GM18951 (cell line): ENCODE measurements around the gene RNASEL.

Experiments
- POLR2A ChIP-seq: IDR thresholded peaks from 4 replicates; pipeline ENCODE4 v1.6.1; 2011; ENCODE audit warnings: mild to moderate bottlenecking; ENCODE audit not compliant: insufficient read length, insufficient read depth; ENCODE audit errors: extremely low read depth
- in situ Hi-C: fragments of 300-500 bp; cut with MboI; formaldehyde crosslinking; loops from one replicate; pipeline ENCODE4 v1.12.0; 2022; ENCODE audit warnings: low sequenced_read_pairs, mixed read lengths, inconsistent platforms; ENCODE audit not compliant: unreplicated experiment

RNASEL gene

GRCh38 chr1:182628657-182629056, 39.6 kb upstream of the RNASEL start:
- TF ChIP-seq POLR2A = no peak
- in situ Hi-C loops = no loop called here

GRCh38 chr1:182627622-182628021, 38.6 kb upstream of the RNASEL start:
- in situ Hi-C loops = no loop called here

GRCh38 chr1:182626527-182626926, 37.5 kb upstream of the RNASEL start:
- in situ Hi-C loops = no loop called here
- TF ChIP-seq POLR2A = no peak

More at GRCh38 chr1:182627622-182628021, 38.6 kb upstream of the RNASEL start:
- no peak for TF ChIP-seq POLR2A

- no peak for TF ChIP-seq POLR2A
- in situ Hi-C loops = no loop called here
Observed at GRCh38 chr1:182625719-182626504, 36.9 kb upstream of the RNASEL start.

- in situ Hi-C loops = no loop called here
Observed at GRCh38 chr1:182625024-182625423, 36.0 kb upstream of the RNASEL start.

GRCh38 chr1:182624577-182624976, 35.5 kb upstream of the RNASEL start:
- no peak for TF ChIP-seq POLR2A

More at GRCh38 chr1:182625024-182625423, 36.0 kb upstream of the RNASEL start:
- no peak for TF ChIP-seq POLR2A

GRCh38 chr1:182622901-182623528, 34.0 kb upstream of the RNASEL start:
- TF ChIP-seq POLR2A = no peak
- in situ Hi-C loops = no loop called here

More at GRCh38 chr1:182624577-182624976, 35.5 kb upstream of the RNASEL start:
- in situ Hi-C loops = no loop called here

GRCh38 chr1:182621906-182622305, 32.9 kb upstream of the RNASEL start:
- in situ Hi-C loops = no loop called here

GRCh38 chr1:182620924-182621585, 32.0 kb upstream of the RNASEL start:
- in situ Hi-C loops = no loop called here

More at GRCh38 chr1:182621906-182622305, 32.9 kb upstream of the RNASEL start:
- TF ChIP-seq POLR2A = no peak

GRCh38 chr1:182617734-182618351, 28.8 kb upstream of the RNASEL start:
- no peak for TF ChIP-seq POLR2A
- in situ Hi-C loops = no loop called here

More at GRCh38 chr1:182620924-182621585, 32.0 kb upstream of the RNASEL start:
- TF ChIP-seq POLR2A = no peak

- in situ Hi-C loops = no loop called here
Observed at GRCh38 chr1:182617014-182617429, 28.0 kb upstream of the RNASEL start.

GRCh38 chr1:182616130-182617013, 27.3 kb upstream of the RNASEL start:
- in situ Hi-C loops = no loop called here
- TF ChIP-seq POLR2A = peak; percentile 39

More at GRCh38 chr1:182617014-182617429, 28.0 kb upstream of the RNASEL start:
- TF ChIP-seq POLR2A = no peak

- no peak for TF ChIP-seq POLR2A
Observed at GRCh38 chr1:182615468-182616129, 26.5 kb upstream of the RNASEL start.

More at GRCh38 chr1:182615468-182616129, 26.5 kb upstream of the RNASEL start:
- in situ Hi-C loops = no loop called here
